Right cardiac atrium (tissue), 5 donors: ENCODE data around the gene WDR31. TPM values are rescaled to one million over a fixed set of nuclear protein-coding genes. Genes with fewer than 3 reads are reported as not detected.

Experiments used
- ATAC-seq, 2 donors: fragments of 200-7000 bp; cut with Tn5 transposase; one replicate each; pipeline versions ENCODE4 v1.8.0 to v1.9.1; 2020; ENCODE audit warnings: moderate library complexity in 2 of 2, mild to moderate bottlenecking in 1 of 2
- DNase-seq, 3 donors: peaks; one replicate each; pipeline ENCODE4 v3.0.0-alpha.2; 2020
- H3K27ac ChIP-seq: one replicate; pipeline ENCODE4 v1.5.1; 2013; ENCODE audit warnings: mild to moderate bottlenecking, low read length, control low read depth, moderate library complexity
- H3K27me3 ChIP-seq: one replicate; pipeline ENCODE4 v1.6.1; 2013; ENCODE audit not compliant: control insufficient read depth, insufficient read depth
- H3K4me1 ChIP-seq: one replicate; pipeline ENCODE4 v1.6.1; 2013; ENCODE audit warnings: low read length; ENCODE audit not compliant: control insufficient read depth, insufficient read depth
- H3K4me3 ChIP-seq: one replicate; pipeline ENCODE4 v1.5.1; 2013; ENCODE audit warnings: low read length, control low read depth
- H3K9me3 ChIP-seq: one replicate; pipeline ENCODE4 v1.6.1; 2013; ENCODE audit warnings: low read length; ENCODE audit not compliant: control insufficient read depth
- WGBS: extraction: QIAGEN DNeasy Blood & Tissue Kit; methylation state at CpG from one replicate; pipeline ENCODE4 v1.1.7; 2013; 5-methylcytosine and 5-hydroxymethylcytosine counted together
- intact Hi-C, 4 donors: fragments of 100-400 bp; cut with DNase I; formaldehyde crosslinking; loops; one replicate each; pipeline versions ENCODE4 v1.11.0 to v1.14.0; 2022 to 2023
- polyA plus RNA-seq: library from polyadenylated mRNA; stranded (reverse); fragments of 200-250 nt; gene quantifications from one replicate; pipeline ENCODE4 v1.2.3, GENCODE V29; 2013
- total RNA-seq, 4 donors: library from RNA; stranded (reverse); fragmentation: NEBNext Ultra II Directional; extraction: Animal tissue kit (Norgen Biotek cat#: 25700); gene quantifications; one replicate each; pipeline ENCODE4 v1.2.1, GENCODE V29; 2021
- donor health status: healthy with polysubstance abuse.
- donor health status: DM: no; HTN: yes; CAD: no.
- donor health status: DM: no; HTN: no; CAD: no.
- donor health status: DM: no; HTN: yes; CAD: no; lungs with severe emphysema.
- donor health status: DM: yes; HTN: yes; CAD: no.

Gene WDR31
- total and polyA plus RNA-seq, 5 donors, result 5.4 to 10.1 (median 7.5) TPM

- no peaks in the 10 kb centered on the region for H3K9me3 ChIP-seq
- 89% methylated on average over 3 of the region's 3 CpGs for WGBS
- intact Hi-C loops, result no loop called here
Observed at GRCh38 chr9:113266174-113266573, 73.9 kb downstream of the WDR31 start.

More at GRCh38 chr9:113266174-113266573, 73.9 kb downstream of the WDR31 start:
- no peaks in the 10 kb centered on the region for H3K4me1 ChIP-seq
- no peak overlapping the region for H3K27ac ChIP-seq
- no peak for DNase-seq
- no peak overlapping the region for H3K4me3 ChIP-seq
- H3K27me3 ChIP-seq, result no peaks in the 10 kb centered on the region
- no peak for ATAC-seq

Other genes starting within 250 kb of the WDR31 start
- gene SLC31A2, start 189.3 kb downstream of the WDR31 start, total RNA-seq, result 10 to 100 TPM in 3 of 4 donors, 1 to 10 TPM in 1; 8.8 to 10.9 (median 10.1) TPM
- 11.4 TPM for gene SLC31A2, start 189.3 kb downstream of the WDR31 start, polyA plus RNA-seq
- 10 to 100 TPM; 19.5 to 21.2 (median 20.1) TPM for gene FKBP15, start 119.0 kb downstream of the WDR31 start, total RNA-seq
- gene FKBP15, start 119.0 kb downstream of the WDR31 start, polyA plus RNA-seq, result 11.0 TPM
- gene SLC31A1, start 118.7 kb downstream of the WDR31 start, total RNA-seq, result 10 to 100 TPM; 11.4 to 20.7 (median 13.7) TPM
- gene SLC31A1, start 118.7 kb downstream of the WDR31 start, polyA plus RNA-seq, result 6.0 TPM
- gene CDC26, start 64.7 kb downstream of the WDR31 start, total RNA-seq, result 10 to 100 TPM; 29.0 to 39.1 (median 37.0) TPM
- gene CDC26, start 64.7 kb downstream of the WDR31 start, polyA plus RNA-seq, result 50.0 TPM
- gene PRPF4, start 64.6 kb downstream of the WDR31 start, total RNA-seq, result 10 to 100 TPM; 10.0 to 12.8 (median 10.7) TPM
- 7.0 TPM for gene PRPF4, start 64.6 kb downstream of the WDR31 start, polyA plus RNA-seq
- not detected for gene RNF183, start 36.9 kb downstream of the WDR31 start, total RNA-seq
- gene RNF183, start 36.9 kb downstream of the WDR31 start, polyA plus RNA-seq, result not detected
- 1 to 10 TPM in 3 of 4 donors, under 1 TPM in 1; 0.21 to 2.3 (median 1.6) TPM for gene BSPRY, start 9.3 kb upstream of the WDR31 start, total RNA-seq
- gene BSPRY, start 9.3 kb upstream of the WDR31 start, polyA plus RNA-seq, result 1.4 TPM
- 10 to 100 TPM; 11.0 to 20.0 (median 15.9) TPM for gene HDHD3, start 36.7 kb upstream of the WDR31 start, total RNA-seq
- 19.6 TPM for gene HDHD3, start 36.7 kb upstream of the WDR31 start, polyA plus RNA-seq
- 10 to 100 TPM; 29.9 to 43.6 (median 42.1) TPM for gene ALAD, start 61.0 kb upstream of the WDR31 start, total RNA-seq
- gene ALAD, start 61.0 kb upstream of the WDR31 start, polyA plus RNA-seq, result 39.5 TPM
- 10 to 100 TPM; 19.7 to 22.4 (median 20.5) TPM for gene POLE3, start 70.4 kb upstream of the WDR31 start, total RNA-seq
- gene POLE3, start 70.4 kb upstream of the WDR31 start, polyA plus RNA-seq, result 18.0 TPM
- under 1 TPM; 0.20 to 0.47 (median 0.20) TPM for gene C9orf43, start 70.5 kb upstream of the WDR31 start, total RNA-seq
- gene C9orf43, start 70.5 kb upstream of the WDR31 start, polyA plus RNA-seq, result 0.23 TPM
- 100 to 1,000 TPM; 139 to 184 (median 166) TPM for gene RGS3, start 123.5 kb upstream of the WDR31 start, total RNA-seq
- gene RGS3, start 123.5 kb upstream of the WDR31 start, polyA plus RNA-seq, result 107 TPM